AG09319 (cell line): Measurements from ENCODE around the gene FNDC11.
"Not testable (repeated sequence)": the region's sequence is repeated elsewhere in the genome, so short reads cannot be mapped to it uniquely, and the experiment has no call there.

Experiments
- DNase-seq: peaks from one replicate; pipeline ENCODE4 v3.0.0-alpha.2; 2010; ENCODE audit warnings: low read depth; ENCODE audit errors: extremely low read depth
- CTCF ChIP-seq: IDR thresholded peaks from 2 replicates; pipeline ENCODE4 v1.5.1; 2011; ENCODE audit warnings: low read depth, mild to moderate bottlenecking, inconsistent platforms, low read length, moderate library complexity

Gene FNDC11

GRCh38 chr20:63513207-63513606 is 40.8 kb upstream of the FNDC11 start:
- DNase-seq: no peak
- TF ChIP-seq CTCF: no peak

GRCh38 chr20:63514520-63514919 is 39.4 kb upstream of the FNDC11 start:
- DNase-seq: not testable (repeated sequence)

GRCh38 chr20:63517376-63518309 is 36.3 kb upstream of the FNDC11 start:
- no peak for DNase-seq
- no peak for TF ChIP-seq CTCF

GRCh38 chr20:63518351-63518861 is 35.6 kb upstream of the FNDC11 start:
- DNase-seq: no peak

GRCh38 chr20:63518946-63519667 is 34.9 kb upstream of the FNDC11 start:
- DNase-seq: no peak
- no peak for TF ChIP-seq CTCF

More at GRCh38 chr20:63518351-63518861, 35.6 kb upstream of the FNDC11 start:
- TF ChIP-seq CTCF: no peak

GRCh38 chr20:63519668-63520503 is 34.1 kb upstream of the FNDC11 start:
- TF ChIP-seq CTCF: peak; percentile 30
- no peak for DNase-seq

GRCh38 chr20:63520504-63520933 is 33.4 kb upstream of the FNDC11 start, which contains the start of gene PPDPF:
PPDPF (plus strand) TSS chr20:63520765; CDS start chr20:63521309, 544 bp downstream.
- peak; percentile 64 for DNase-seq
- TF ChIP-seq CTCF: no peak
